GM10266 (cell line): ENCODE data around the gene GSTM3.

Experiments
- DNase-seq: peaks from one replicate; pipeline ENCODE4 v3.0.0; 2012; ENCODE audit errors: extremely low spot score
- CTCF ChIP-seq: IDR thresholded peaks from 2 replicates; pipeline ENCODE4 v1.5.1; 2012; ENCODE audit warnings: mild to moderate bottlenecking, low read depth; ENCODE audit not compliant: control insufficient read depth, insufficient read depth; ENCODE audit errors: missing control alignments

The GSTM3 gene

GRCh38 chr1:109719337-109719837 lies 21.5 kb downstream of the GSTM3 start:
- no peak for DNase-seq

GRCh38 chr1:109718495-109718894 lies 22.3 kb downstream of the GSTM3 start:
- no peak for TF ChIP-seq CTCF
- no peak for DNase-seq

More at GRCh38 chr1:109719337-109719837, 21.5 kb downstream of the GSTM3 start:
- TF ChIP-seq CTCF = no peak

GRCh38 chr1:109717729-109718128 lies 23.1 kb downstream of the GSTM3 start:
- TF ChIP-seq CTCF = no peak
- no peak for DNase-seq

- no peak for TF ChIP-seq CTCF
- DNase-seq = no peak
Measured at GRCh38 chr1:109716570-109717090, 24.2 kb downstream of the GSTM3 start.

- TF ChIP-seq CTCF = no peak
- peak; percentile 2 for DNase-seq
Measured at GRCh38 chr1:109716121-109716520, 24.7 kb downstream of the GSTM3 start.

- TF ChIP-seq CTCF = no peak
- peak; percentile 1 for DNase-seq
Measured at GRCh38 chr1:109714661-109715372, 26.0 kb downstream of the GSTM3 start.

- TF ChIP-seq CTCF = no peak
- peak; percentile 1 for DNase-seq
Measured at GRCh38 chr1:109713636-109714035, 27.2 kb downstream of the GSTM3 start.
